NCI-H1694 (cell line): ENCODE data around the gene MERTK.
"Not testable (repeated sequence)": the region's sequence is repeated elsewhere in the genome, so short reads cannot be mapped to it uniquely, and the experiment has no call there.

Experiments
- DNase-seq: peaks from one replicate; lab custom pipeline; 2025; lab: John Stamatoyannopoulos, UW

MERTK gene

GRCh38 chr2:111909997-111910396 is 11.6 kb downstream of the MERTK start:
- not testable (repeated sequence) for DNase-seq

GRCh38 chr2:111910609-111911277 is 12.3 kb downstream of the MERTK start:
- no peak for DNase-seq

GRCh38 chr2:111911295-111911977 is 13.0 kb downstream of the MERTK start:
- not testable (repeated sequence) for DNase-seq

- DNase-seq, result no peak
Observed at GRCh38 chr2:111912547-111912946, 14.1 kb downstream of the MERTK start.

- no peak for DNase-seq
Observed at GRCh38 chr2:111917106-111917505, 18.7 kb downstream of the MERTK start.

- no peak for DNase-seq
Observed at GRCh38 chr2:111918383-111918806, 20.0 kb downstream of the MERTK start.

GRCh38 chr2:111919365-111919764 is 21.0 kb downstream of the MERTK start:
- DNase-seq, result no peak

- DNase-seq, result no peak
Observed at GRCh38 chr2:111919794-111920608, 21.6 kb downstream of the MERTK start.

GRCh38 chr2:111923276-111923804 is 24.9 kb downstream of the MERTK start:
- no peak for DNase-seq

GRCh38 chr2:111924617-111925107 is 26.3 kb downstream of the MERTK start:
- DNase-seq, result no peak

- DNase-seq, result no peak
Observed at GRCh38 chr2:111927723-111928122, 29.3 kb downstream of the MERTK start.

- DNase-seq, result no peak
Observed at GRCh38 chr2:111930409-111930808, 32.0 kb downstream of the MERTK start.

GRCh38 chr2:111930875-111931274 is 32.5 kb downstream of the MERTK start:
- no peak for DNase-seq

GRCh38 chr2:111932841-111933291 is 34.5 kb downstream of the MERTK start:
- no peak for DNase-seq

- DNase-seq, result not testable (repeated sequence)
Observed at GRCh38 chr2:111933900-111934299, 35.5 kb downstream of the MERTK start.

GRCh38 chr2:111936881-111937280 is 38.5 kb downstream of the MERTK start:
- no peak for DNase-seq

GRCh38 chr2:111938392-111938791 is 40.0 kb downstream of the MERTK start:
- DNase-seq, result no peak

- DNase-seq, result no peak
Observed at GRCh38 chr2:111940333-111941196, 42.2 kb downstream of the MERTK start.

GRCh38 chr2:111941531-111941930 is 43.1 kb downstream of the MERTK start:
- no peak for DNase-seq

- no peak for DNase-seq
Observed at GRCh38 chr2:111944531-111945210, 46.3 kb downstream of the MERTK start.
